Heart right ventricle (tissue), 16 donors: ENCODE measurements around the gene OR10A3. TPM values are rescaled to one million over a fixed set of nuclear protein-coding genes. Genes with fewer than 3 reads are reported as not detected.

ENCODE experiments used
- ATAC-seq, 8 donors: fragments of 200-7000 bp; cut with Tn5 transposase; one replicate each; pipeline ENCODE4 v1.9.1; 2020; ENCODE audit warnings: mild to moderate bottlenecking in 8 of 8, moderate library complexity in 8 of 8, moderate number of reproducible peaks in 1 of 8
- DNase-seq, 2 donors: peaks; one replicate each; pipeline ENCODE4 v3.0.0-alpha.2; 2020
- H3K27ac ChIP-seq, 10 donors: fragments of 200-600 bp; sonication (generic) in 2 of 10; one replicate each; pipeline versions ENCODE4 v1.5.0 to v1.8.0; 2020 to 2022; ENCODE audit warnings: mild to moderate bottlenecking in 3 of 10
- H3K27me3 ChIP-seq, 7 donors: fragments of 200-600 bp; one replicate each; pipeline ENCODE4 v1.8.0; 2021 to 2022; ENCODE audit warnings: mild to moderate bottlenecking in 2 of 7
- H3K36me3 ChIP-seq, 9 donors: fragments of 200-600 bp; sonication (generic) in 1 of 9; one replicate each; pipeline versions ENCODE4 v1.5.0 to v1.8.0; 2020 to 2022; ENCODE audit warnings: mild to moderate bottlenecking in 2 of 9
- H3K4me1 ChIP-seq, 9 donors: fragments of 200-600 bp; sonication (generic) in 1 of 9; one replicate each; pipeline versions ENCODE4 v1.5.0 to v1.8.0; 2020 to 2022; ENCODE audit warnings: mild to moderate bottlenecking in 4 of 9
- H3K4me3 ChIP-seq, 10 donors: fragments of 200-600 bp; sonication (generic) in 2 of 10; one replicate each; pipeline versions ENCODE4 v1.5.0 to v1.8.0; 2020 to 2022; ENCODE audit warnings: mild to moderate bottlenecking in 7 of 10, moderate library complexity in 2 of 10
- H3K9me3 ChIP-seq, 11 donors: fragments of 200-600 bp in 10 of 11; sonication (generic) in 2 of 11; one replicate each; pipeline versions ENCODE4 v1.5.0 to v1.8.0; 2013 to 2022; ENCODE audit warnings: mild to moderate bottlenecking in 2 of 11, control low read depth in 1 of 11, moderate library complexity in 1 of 11
- WGBS, 2 donors: extraction: QIAGEN DNeasy Blood & Tissue Kit; methylation state at CpG; one replicate each; pipeline ENCODE4 v1.1.7; 2013; ENCODE audit warnings: inconsistent platforms in 1 of 2; 5-methylcytosine and 5-hydroxymethylcytosine counted together
- intact Hi-C, 10 donors: fragments of 100-400 bp; cut with DNase I; formaldehyde crosslinking; loops; one replicate each; pipeline versions ENCODE4 v1.11.1 to v1.14.2; 2022
- polyA plus RNA-seq, 2 donors: library from polyadenylated mRNA; stranded (reverse); fragments of 200-250 nt; gene quantifications; one replicate each; pipeline ENCODE4 v1.2.3, GENCODE V29; 2013
- total RNA-seq, 10 donors: library from RNA; stranded (reverse); fragmentation: NEBNext Ultra II Directional in 3 of 10; extraction: Animal tissue kit (Norgen Biotek cat#: 25700) in 3 of 10; gene quantifications; one replicate each; pipeline versions ENCODE4 v1.2.1 to v1.2.4, GENCODE V29; 2021 to 2023
- TF ChIP-seq, protein P1 (sequence below), 9 donors: fragments of 200-600 bp; sonication (generic) in 2 of 9; IDR thresholded peaks; one replicate each; pipeline versions ENCODE4 v1.5.0 to v1.8.0; 2021 to 2022; ENCODE audit warnings: antibody characterized with exemption in 9 of 9, mild to moderate bottlenecking in 5 of 9, moderate library complexity in 1 of 9
- donor health status: Arrhythmogenic right ventricular cardiomyopathy.
- donor health status: ischemic (EF 13 %, LVEDD 7.1; RV severe dilation, severe dysfunction).
- donor health status: healthy with polysubstance abuse.
- donor health status: DM: no; HTN: yes; CAD: no.
- donor health status: DM: no; HTN: no; CAD: no.
- donor health status: ischemic (EF 25% LVEDD 6.9; RV normal size, moderate dysfunction).
- donor health status: ischemic (EF 25% LVEDD 5.7; RV mildly dilated, moderate dysfunction).
- donor health status: healthy.
- donor health status: DM: yes; HTN: yes; CAD: no.
- donor health status: Ischemic cardiomyopathy.
- donor health status: ischemic (EF 35%, LVEDD 5.7; RV mildly dilated, moderate dysfunction).
- donor health status: nonischemic (EF 11% LVEDD 7.7; RV severe dilation, severe dysfunction).
- donor health status: DM: yes; HTN: yes; CAD: no.
- donor health status: PGD.
- donor health status: ischemic (EF 29% LVEDD 5.4; RV normal size, mild dysfunction).
- donor health status: nonischemic (EF 23%, LVEDD 6.1; RV moderate dilation, normal function).

The OR10A3 gene
- total and polyA plus RNA-seq, 12 donors = not detected

GRCh38 chr11:7924536-7924935 is 17.0 kb downstream of the OR10A3 start:
- 56 to 59% methylated on average over 2 of the region's 2 CpGs for WGBS, 2 donors
- no peaks in the 10 kb centered on the region for H3K4me1 ChIP-seq
- H3K9me3 ChIP-seq = peaks cover 0 to 8% (median 0%) of the 10 kb centered on the region in 11 donors
- no peak overlapping the region for H3K4me3 ChIP-seq
- intact Hi-C loops = no loop called here
- H3K27me3 ChIP-seq = peaks cover 0 to 18% (median 5%) of the 10 kb centered on the region in 7 donors
- TF ChIP-seq, protein P1, sequence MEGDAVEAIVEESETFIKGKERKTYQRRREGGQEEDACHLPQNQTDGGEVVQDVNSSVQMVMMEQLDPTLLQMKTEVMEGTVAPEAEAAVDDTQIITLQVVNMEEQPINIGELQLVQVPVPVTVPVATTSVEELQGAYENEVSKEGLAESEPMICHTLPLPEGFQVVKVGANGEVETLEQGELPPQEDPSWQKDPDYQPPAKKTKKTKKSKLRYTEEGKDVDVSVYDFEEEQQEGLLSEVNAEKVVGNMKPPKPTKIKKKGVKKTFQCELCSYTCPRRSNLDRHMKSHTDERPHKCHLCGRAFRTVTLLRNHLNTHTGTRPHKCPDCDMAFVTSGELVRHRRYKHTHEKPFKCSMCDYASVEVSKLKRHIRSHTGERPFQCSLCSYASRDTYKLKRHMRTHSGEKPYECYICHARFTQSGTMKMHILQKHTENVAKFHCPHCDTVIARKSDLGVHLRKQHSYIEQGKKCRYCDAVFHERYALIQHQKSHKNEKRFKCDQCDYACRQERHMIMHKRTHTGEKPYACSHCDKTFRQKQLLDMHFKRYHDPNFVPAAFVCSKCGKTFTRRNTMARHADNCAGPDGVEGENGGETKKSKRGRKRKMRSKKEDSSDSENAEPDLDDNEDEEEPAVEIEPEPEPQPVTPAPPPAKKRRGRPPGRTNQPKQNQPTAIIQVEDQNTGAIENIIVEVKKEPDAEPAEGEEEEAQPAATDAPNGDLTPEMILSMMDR (IDR thresholded peaks at IDR 0.05) = no peak
- H3K27ac ChIP-seq = no peak overlapping the region
- no peaks in the 10 kb centered on the region for H3K36me3 ChIP-seq
- no peak for DNase-seq
- no peak for ATAC-seq

- Histone ChIP-seq H3K27ac (no peak overlapping the region), H3K36me3 (no peaks in the 10 kb centered on the region), H3K4me1 (no peaks in the 10 kb centered on the region), H3K27me3 (no peaks in the 10 kb centered on the region), H3K4me3 (no peak overlapping the region), H3K9me3 (no peaks in the 10 kb centered on the region)
- ATAC-seq (no peak), DNase-seq (no peak)
- TF ChIP-seq, protein P1 (IDR thresholded peaks at IDR 0.05) = no peak
- intact Hi-C loops = no loop called here
- WGBS, 2 donors = 75 to 76% methylated on average over 2 of the region's 2 CpGs
Measured at GRCh38 chr11:7918141-7918540, 23.4 kb downstream of the OR10A3 start.

DNA sequence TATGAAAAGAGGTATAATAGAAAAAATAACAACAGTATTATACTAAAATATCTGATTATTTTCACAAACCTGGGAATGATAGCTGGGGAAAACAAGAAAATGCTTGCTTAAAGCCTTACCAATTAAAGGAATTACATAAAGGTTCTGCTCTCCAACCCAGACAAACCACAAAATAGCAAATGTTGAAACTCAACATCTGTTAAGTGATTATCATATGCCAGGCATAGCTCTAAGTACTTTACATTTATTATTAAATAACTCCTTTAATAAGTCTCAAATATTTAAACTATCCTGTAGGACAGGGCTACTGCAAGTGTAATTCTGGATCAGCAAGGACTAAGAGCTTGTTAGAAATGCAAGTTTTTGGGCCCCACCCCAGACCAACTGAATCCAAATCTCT is 30.5 kb downstream of the OR10A3 start:
- H3K27ac ChIP-seq = no peak overlapping the region

DNA sequence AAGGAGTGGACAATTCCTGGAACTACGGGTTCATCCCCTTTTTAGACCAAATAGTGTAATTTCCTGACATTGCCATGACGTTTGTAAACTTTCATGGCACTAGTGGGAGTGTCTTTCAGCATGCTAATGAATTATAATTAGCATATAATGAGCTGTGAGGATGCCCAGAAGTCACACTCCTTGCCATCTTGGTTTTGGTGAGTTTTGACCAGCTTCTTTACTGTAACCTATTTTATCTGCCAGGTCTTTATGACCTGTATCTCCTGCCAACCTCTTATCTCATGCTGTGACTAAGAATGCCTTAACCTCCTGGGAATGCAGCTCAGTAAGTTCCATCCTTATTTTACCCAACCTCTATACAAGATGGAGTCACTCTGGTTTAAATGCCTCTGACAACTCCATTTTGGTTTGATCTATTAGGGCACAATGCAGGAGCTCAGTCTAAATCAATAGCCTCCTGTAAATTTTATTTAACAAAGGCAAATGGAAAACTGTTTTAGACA is 31.2 kb downstream of the OR10A3 start:
- no peak overlapping the region for H3K27ac ChIP-seq
- no peak overlapping the region for H3K4me3 ChIP-seq
- peaks cover 0 to 38% (median 13%) of the 10 kb centered on the region in 7 donors for H3K27me3 ChIP-seq
- 36 to 43% methylated on average over 2 of the region's 2 CpGs for WGBS, 2 donors
- no peaks in the 10 kb centered on the region for H3K36me3 ChIP-seq
- no peak for DNase-seq
- intact Hi-C loops = no loop called here
- TF ChIP-seq, protein P1 (IDR thresholded peaks at IDR 0.05) = no peak
- ATAC-seq = no peak
- no peaks in the 10 kb centered on the region for H3K9me3 ChIP-seq
- H3K4me1 ChIP-seq = no peaks in the 10 kb centered on the region

More for the DNA sequence above, 30.5 kb downstream of the OR10A3 start:
- no peaks in the 10 kb centered on the region for H3K4me1 ChIP-seq
- no peaks in the 10 kb centered on the region for H3K9me3 ChIP-seq
- no peak for ATAC-seq
- H3K4me3 ChIP-seq = no peak overlapping the region
- TF ChIP-seq, protein P1 (IDR thresholded peaks at IDR 0.05) = no peak
- no peak for DNase-seq
- intact Hi-C loops = no loop called here
- H3K27me3 ChIP-seq = peaks cover 0 to 37% (median 13%) of the 10 kb centered on the region in 7 donors
- H3K36me3 ChIP-seq = no peaks in the 10 kb centered on the region
